ENCODE results near the gene CCDC187.

- TF ChIP-seq EZH2 (IDR thresholded peaks at IDR 0.05; ENCODE audit: borderline replicate concordance, insufficient read depth, low read length, poor library complexity, severe bottlenecking) (no peak), EP300 (conservative IDR thresholded peaks at IDR 0.05; ENCODE audit: poor library complexity, severe bottlenecking) (no peak)
These were observed 68.7 kb downstream of the CCDC187 start for GRCh38 chr9:136235171-136235570.

Measured in neural cell (in vitro differentiated cells).